ENCODE measurements around the gene GTPBP3. TPM values are rescaled to one million over a fixed set of nuclear protein-coding genes. Genes with fewer than 3 reads are reported as not detected.

GTPBP3 gene, protein sequence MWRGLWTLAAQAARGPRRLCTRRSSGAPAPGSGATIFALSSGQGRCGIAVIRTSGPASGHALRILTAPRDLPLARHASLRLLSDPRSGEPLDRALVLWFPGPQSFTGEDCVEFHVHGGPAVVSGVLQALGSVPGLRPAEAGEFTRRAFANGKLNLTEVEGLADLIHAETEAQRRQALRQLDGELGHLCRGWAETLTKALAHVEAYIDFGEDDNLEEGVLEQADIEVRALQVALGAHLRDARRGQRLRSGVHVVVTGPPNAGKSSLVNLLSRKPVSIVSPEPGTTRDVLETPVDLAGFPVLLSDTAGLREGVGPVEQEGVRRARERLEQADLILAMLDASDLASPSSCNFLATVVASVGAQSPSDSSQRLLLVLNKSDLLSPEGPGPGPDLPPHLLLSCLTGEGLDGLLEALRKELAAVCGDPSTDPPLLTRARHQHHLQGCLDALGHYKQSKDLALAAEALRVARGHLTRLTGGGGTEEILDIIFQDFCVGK
- total RNA-seq = 20.0 and 34.2 TPM in 2 replicates

DNA sequence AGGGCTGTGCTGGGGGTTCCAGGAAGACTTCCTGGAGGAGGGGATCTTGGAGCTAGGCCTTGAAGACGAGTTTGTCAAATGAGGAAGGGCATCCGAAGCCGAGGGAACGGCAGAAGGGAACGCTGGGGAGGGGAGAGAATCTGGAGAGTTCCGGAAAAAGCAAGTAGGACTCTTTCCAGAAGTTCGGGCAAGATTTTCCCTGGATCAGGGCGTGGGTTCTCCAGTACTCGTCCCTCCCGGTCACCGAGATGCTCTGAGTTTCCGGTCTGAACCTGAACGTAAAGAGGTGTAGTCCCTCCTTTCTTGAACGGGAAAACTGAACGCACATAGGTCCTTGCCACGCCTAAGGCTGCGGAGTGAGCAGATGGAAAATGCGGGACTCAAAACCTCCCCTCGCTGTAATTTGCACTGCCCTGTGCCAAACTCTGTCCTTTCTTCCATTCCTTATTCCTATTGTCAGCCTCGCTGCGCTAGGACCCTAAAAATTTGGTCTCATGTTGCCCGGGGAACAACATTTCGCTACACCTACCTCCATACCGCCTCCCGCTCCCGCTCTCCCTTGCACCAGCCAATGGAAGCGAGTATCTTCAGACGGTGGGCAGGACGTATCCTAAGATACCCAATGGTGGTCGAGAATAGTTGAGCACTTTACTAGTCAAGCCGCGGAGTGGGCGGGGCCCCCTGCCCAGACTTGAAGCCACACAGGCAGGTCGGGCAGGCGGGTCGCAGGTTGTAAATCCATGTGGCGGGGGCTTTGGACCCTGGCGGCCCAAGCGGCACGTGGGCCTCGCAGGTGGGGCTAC lies at the start of gene GTPBP3:
GTPBP3 (plus strand) TSS at position 682 of the 803 bp plus-strand sequence; CDS start at position 741, 59 bp downstream.

DNA sequence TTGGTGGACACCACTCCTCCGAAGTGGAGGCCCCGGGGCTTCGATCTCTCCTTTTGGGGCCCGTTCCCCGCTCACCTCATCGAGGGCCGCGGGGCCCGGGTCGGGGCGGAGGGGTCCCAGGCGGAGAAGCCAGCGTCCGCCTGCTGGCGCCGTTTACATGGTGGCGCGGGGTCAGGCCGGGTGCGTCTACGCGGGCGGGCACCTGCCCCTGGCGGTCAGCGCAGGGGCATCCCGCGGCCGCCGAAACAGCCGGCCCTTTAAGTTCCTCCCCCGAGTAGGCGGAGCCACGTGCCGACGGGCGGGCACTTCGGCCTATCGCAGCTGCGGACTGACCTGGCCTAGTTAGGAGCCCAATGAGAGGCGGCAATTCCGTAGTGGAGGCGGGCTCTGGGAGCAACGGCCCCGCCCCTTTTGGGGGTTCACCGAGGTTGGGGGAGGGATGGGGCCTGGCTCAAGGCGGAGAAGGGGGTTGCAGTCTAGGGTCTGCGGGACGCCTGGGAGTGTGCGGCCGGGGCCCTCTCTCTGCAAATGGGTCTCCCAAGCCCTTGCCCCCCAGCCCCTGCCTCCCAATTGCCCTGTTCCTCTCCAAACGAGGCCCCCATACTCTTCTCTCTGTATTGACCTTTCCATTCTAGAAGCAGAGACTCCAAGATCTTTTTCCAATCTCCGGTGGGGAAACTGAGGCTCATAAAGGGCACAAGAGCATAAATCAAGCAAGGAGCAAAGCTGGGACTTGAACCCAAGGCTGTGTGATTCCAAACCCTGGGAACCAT lies 34.0 kb upstream of the GTPBP3 start, which contains the start of gene ABHD8:
ABHD8 (minus strand) TSS at position 259 of the 773 bp plus-strand sequence. CDS start 1,809 bp downstream, outside the sequence.

DNA sequence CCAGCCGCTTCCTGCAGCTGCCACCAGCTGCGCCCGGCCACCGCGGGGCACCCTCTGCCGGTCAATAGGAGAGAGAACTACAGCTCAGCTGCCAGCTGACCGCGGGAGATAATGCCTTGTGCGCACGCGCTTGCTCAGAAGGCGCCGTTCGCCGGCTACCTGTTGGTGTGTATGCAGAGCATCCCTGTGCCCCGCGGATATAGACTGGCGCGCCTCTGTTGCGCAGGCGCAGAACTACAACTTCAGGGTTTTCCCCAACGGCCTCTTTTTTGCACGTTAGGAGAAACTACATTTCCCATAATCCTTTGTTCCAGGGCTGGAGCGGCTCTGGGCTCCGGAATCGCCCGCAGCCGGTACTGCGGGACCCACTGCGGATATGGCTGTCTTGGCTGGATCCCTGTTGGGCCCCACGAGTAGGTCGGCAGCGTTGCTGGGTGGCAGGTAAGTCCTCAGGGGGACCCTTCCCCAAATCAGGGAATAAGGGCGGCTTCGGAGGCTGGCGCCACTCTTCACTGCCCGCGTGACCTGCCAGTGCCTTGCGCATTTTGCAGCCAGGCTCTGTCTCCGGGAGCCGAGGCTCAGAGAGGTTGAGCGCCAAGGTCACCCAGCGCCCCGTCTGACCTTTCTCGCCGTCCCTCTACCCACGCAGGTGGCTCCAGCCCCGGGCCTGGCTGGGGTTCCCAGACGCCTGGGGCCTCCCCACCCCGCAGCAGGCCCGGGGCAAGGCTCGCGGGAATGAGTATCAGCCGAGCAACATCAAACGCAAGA lies 31.7 kb upstream of the GTPBP3 start, which contains the start of gene MRPL34:
MRPL34 (plus strand) TSS at position 356 of the 768 bp plus-strand sequence; CDS start at position 377, 21 bp downstream.

DNA sequence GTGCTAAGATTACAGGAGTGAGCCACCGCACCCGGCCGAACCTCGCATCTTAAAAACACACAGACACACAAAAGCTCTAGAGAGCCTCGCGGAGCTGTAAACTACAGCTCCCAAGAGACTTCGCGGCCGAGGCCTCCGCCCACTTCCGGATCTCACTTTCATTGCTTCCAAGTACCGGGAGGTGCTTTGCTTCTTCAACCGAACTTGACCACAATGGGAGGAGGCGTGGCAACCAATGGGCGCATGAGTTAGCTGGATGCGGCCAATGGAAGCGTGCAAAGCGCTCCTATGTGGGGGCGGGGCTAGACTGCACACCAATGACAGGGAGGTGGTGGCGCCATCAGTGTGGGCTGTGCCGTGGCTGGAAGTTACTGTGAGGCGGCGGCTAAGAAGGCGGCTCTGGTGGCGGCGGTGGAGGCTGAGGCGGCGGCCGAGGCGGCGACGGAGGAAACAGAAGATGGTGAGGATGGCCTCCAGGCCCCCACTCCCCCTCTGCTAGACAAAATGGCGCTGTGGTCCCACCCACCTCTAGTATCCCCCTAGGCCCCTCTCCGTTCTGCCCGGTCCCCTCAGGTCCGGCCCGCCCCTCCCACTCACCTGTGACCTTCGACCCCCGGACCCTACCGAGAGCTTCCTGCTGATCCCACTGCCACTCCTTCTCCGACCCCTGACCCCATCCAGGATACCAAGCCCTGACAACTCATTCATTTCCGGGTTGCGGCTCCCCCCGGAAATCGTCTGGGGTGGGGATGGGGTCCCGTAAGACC lies 28.0 kb upstream of the GTPBP3 start, which contains the start of gene DDA1:
DDA1 (plus strand) TSS at position 366 of the 767 bp plus-strand sequence; CDS start at position 458, 92 bp downstream.

DNA sequence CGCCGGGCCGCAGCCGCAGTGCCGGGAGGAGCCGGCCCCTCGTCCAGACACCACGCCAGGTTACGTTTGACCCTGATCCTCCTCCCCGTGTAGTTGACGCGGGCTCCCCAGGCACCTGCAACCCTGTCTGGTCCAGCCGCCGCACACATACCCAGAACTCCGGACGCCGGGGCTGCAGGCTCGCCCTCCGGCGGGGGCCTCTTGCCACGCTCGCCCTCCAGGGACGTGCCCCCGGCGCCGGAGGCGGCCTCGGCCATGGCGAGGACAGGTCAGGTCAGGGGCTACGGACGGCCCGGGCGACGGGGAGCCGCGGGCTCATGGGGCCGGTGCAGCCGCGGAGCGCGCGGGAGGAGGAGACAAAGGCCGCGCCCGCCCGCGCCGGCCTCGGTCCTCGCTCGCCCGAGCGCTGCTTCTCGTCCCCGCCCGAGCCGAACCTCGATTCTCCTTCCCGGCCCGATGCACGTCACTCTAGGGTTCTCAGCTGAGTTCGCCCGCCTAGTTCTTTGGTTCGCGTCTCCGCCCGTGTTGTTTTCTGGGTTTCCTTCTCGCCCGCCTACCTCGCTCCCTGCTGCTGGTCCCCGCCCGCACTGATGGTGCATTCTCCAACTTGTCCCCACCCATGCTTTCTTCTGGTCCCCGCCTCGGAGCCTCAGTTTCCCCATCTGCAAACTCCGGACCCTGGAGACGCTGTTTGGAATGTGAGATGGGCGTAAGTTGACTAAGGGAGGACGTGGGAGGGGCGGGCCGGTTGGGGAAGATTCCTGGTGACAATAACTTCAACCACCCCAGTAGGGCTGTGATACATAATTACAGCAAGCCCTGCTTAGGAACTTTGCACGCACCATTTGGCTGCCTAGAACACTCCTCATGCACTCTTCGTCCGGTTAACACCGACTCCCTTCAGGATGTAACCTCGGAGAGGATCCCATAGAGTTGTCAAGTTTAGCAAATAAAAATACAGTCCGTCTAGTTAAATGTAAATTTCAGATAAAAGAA lies 2.6 kb upstream of the GTPBP3 start, which contains the start of gene ANO8:
ANO8 (minus strand) TSS at position 442 of the 996 bp plus-strand sequence; CDS start at position 257, 185 bp downstream.

DNA sequence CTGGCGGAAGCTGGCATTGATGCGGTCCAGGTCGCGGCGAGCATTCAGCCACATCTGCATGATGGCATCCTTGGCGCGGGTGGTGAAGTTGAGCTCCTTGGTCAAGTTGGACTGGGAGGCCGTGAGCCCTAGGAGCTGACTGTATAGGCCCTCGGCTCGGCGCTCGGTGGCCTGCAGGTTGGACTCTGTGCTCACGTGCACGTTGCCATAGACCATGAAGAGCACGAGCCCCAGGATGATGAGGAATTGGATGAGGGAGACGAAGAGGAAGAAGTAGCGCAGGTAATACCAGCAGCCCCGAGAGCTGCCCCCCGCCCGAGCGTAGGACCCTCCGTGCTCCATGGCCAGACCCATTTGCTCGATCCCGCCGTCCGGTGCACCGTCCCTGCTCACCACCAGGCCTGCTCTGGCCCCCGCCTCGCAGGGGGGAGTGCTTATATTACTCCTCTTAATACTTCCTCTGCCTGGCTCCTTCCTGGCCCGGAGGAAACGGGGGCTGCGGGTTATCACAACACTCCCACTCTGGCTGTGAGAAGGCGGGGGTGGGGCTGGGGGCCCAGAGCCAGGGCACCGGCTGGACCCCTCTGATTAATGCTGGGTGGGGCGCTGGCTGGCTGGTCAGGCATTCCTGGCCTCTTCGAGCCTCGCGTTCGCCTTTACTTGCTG lies 39.7 kb downstream of the GTPBP3 start, which contains the start of gene PLVAP:
PLVAP (minus strand) TSS at position 408 of the 666 bp plus-strand sequence; CDS start at position 354, 54 bp downstream.

Other genes with a start within 250 kb of the GTPBP3 start
- 19.1 and 25.5 TPM in 2 replicates for gene USE1, start 122.2 kb upstream of the GTPBP3 start, total RNA-seq
- 5.4 and 7.1 TPM in 2 replicates for gene OCEL1, start 111.3 kb upstream of the GTPBP3 start, total RNA-seq
- 66.0 and 74.2 TPM in 2 replicates for gene NR2F6, start 91.6 kb upstream of the GTPBP3 start, total RNA-seq
- under 0.01 TPM in 1 of 2 replicates, not detected in the other for gene USHBP1, start 72.8 kb upstream of the GTPBP3 start, total RNA-seq
- gene BABAM1, start 70.1 kb upstream of the GTPBP3 start, total RNA-seq = 77.3 and 127 TPM in 2 replicates
- 0.39 and 0.65 TPM in 2 replicates for gene ANKLE1, start 55.7 kb upstream of the GTPBP3 start, total RNA-seq
- gene ABHD8, start 34.1 kb upstream of the GTPBP3 start, total RNA-seq = 10.2 and 23.6 TPM in 2 replicates
- gene MRPL34, start 31.7 kb upstream of the GTPBP3 start, total RNA-seq = 29.8 and 50.3 TPM in 2 replicates
- gene DDA1, start 28.0 kb upstream of the GTPBP3 start, total RNA-seq = 10.2 and 39.6 TPM in 2 replicates
- 3.9 and 5.0 TPM in 2 replicates for gene ANO8, start 2.7 kb upstream of the GTPBP3 start, total RNA-seq
- gene PLVAP, start 39.8 kb downstream of the GTPBP3 start, total RNA-seq = not detected in 2 replicates
- gene CCDC194, start 56.6 kb downstream of the GTPBP3 start, total RNA-seq = not detected in 2 replicates
- gene BST2, start 68.1 kb downstream of the GTPBP3 start, total RNA-seq = 0.39 TPM in 1 of 2 replicates, not detected in the other
- gene MVB12A, start 82.5 kb downstream of the GTPBP3 start, total RNA-seq = 47.9 and 72.9 TPM in 2 replicates
- not detected in 2 replicates for gene TMEM221, start 111.1 kb downstream of the GTPBP3 start, total RNA-seq
- gene NXNL1, start 123.4 kb downstream of the GTPBP3 start, total RNA-seq = not detected in 2 replicates
- 21.7 and 25.9 TPM in 2 replicates for gene SLC27A1, start 133.0 kb downstream of the GTPBP3 start, total RNA-seq
- gene PGLS, start 174.1 kb downstream of the GTPBP3 start, total RNA-seq = 99.3 and 118 TPM in 2 replicates
- gene COLGALT1, start 218.1 kb downstream of the GTPBP3 start, total RNA-seq = 57.7 and 155 TPM in 2 replicates

All from placental epithelial cell (primary cell).